ENCODE results near the gene PHF24. TPM values are rescaled to one million over a fixed set of nuclear protein-coding genes. Genes with fewer than 3 reads are reported as not detected.
A peak's percentile ranks its signal among the peaks of the same experiment; 100 is the strongest.
"Not testable (repeated sequence)": the region's sequence is repeated elsewhere in the genome, so short reads cannot be mapped to it uniquely, and the experiment has no call there.

Gene PHF24
- total RNA-seq, 1 experiment from 2014 or later: not detected

DNA sequence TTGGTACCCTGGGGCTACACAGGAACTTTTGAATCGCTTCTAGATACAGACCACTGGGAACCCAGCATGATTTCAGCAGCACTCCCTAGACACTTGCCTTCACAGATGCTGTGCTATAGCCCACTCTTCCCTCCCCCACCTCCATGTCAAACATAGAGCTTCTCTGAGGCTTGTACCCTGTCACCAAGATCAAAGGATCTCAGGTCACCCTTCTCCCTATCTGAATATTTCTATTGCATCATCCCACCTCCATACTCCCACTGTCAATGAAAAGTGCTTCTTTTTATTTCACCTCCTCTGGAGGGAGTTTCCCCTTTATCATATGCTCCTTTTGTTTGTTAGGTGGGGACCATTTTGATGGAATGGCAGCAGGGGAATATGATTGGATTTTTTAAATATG, 29.2 kb upstream of the PHF24 start:
- H3K27me3 Mint-ChIP-seq (ENCODE audit: insufficient read depth, unreplicated experiment): peaks cover 13% of the 10 kb centered on the region
- Histone ChIP-seq H3K36me3 (ENCODE audit: control insufficient read depth, insufficient read depth, low read length) (no peaks in the 10 kb centered on the region), H3K9me3 (no peaks in the 10 kb centered on the region), H3K27me3 (replicated peaks; ENCODE audit: control insufficient read depth, insufficient read depth, low read length) (no peaks in the 10 kb centered on the region), H3K4me3 (ENCODE audit: low read depth, low read length) (no peak overlapping the region), H3K4me1 (peaks cover under 1% of the 10 kb centered on the region; the same call in 1 of the 2 replicates)
- H3K36me3 Mint-ChIP-seq (ENCODE audit: insufficient read depth, unreplicated experiment): peaks cover 4% of the 10 kb centered on the region
- DNase-seq: no peak
- H3K4me3 Mint-ChIP-seq (ENCODE audit: unreplicated experiment): no peak overlapping the region
- H3K4me1 Mint-ChIP-seq (ENCODE audit: low read depth, unreplicated experiment): peaks cover 12% of the 10 kb centered on the region
- BruUV-seq (replicated peaks): no TSS peak
- POLR2A ChIA-PET: no interaction called here
- TF ChIP-seq, protein P1, sequence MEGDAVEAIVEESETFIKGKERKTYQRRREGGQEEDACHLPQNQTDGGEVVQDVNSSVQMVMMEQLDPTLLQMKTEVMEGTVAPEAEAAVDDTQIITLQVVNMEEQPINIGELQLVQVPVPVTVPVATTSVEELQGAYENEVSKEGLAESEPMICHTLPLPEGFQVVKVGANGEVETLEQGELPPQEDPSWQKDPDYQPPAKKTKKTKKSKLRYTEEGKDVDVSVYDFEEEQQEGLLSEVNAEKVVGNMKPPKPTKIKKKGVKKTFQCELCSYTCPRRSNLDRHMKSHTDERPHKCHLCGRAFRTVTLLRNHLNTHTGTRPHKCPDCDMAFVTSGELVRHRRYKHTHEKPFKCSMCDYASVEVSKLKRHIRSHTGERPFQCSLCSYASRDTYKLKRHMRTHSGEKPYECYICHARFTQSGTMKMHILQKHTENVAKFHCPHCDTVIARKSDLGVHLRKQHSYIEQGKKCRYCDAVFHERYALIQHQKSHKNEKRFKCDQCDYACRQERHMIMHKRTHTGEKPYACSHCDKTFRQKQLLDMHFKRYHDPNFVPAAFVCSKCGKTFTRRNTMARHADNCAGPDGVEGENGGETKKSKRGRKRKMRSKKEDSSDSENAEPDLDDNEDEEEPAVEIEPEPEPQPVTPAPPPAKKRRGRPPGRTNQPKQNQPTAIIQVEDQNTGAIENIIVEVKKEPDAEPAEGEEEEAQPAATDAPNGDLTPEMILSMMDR (IDR thresholded peaks at IDR 0.05; ENCODE audit: insufficient read depth in 1 of 2, low read depth in 1 of 2, low read length in 1 of 2, severe bottlenecking in 1 of 2, unreplicated experiment in 1 of 2): no peak
- CTCF ChIA-PET: interaction anchor here (0.6 to 1.0 kb wide), 3 partner anchors 29 to 169 kb away, joined by 3 to 8 read pairs (median 3); no protein-coding TSS in a partner anchor
- H3K9me3 Mint-ChIP-seq (ENCODE audit: unreplicated experiment): peaks cover 19% of the 10 kb centered on the region
- intact Hi-C loops (cut with micrococcal nuclease; ENCODE audit: unreplicated experiment): no loop called here
- no peak overlapping the region for H3K27ac Mint-ChIP-seq (ENCODE audit: unreplicated experiment)

- POLR2A ChIA-PET: interaction anchor here (0.5 kb wide), 1 partner anchor 18 kb away, joined by 3 read pairs; no protein-coding TSS in a partner anchor
- CTCF ChIA-PET: interaction anchor here (0.6 to 1.0 kb wide), 4 partner anchors 11 to 169 kb away, joined by 3 to 8 read pairs (median 3); no protein-coding TSS in a partner anchor
Measured at GRCh38 chr9:34929506-34930102, 28.5 kb upstream of the PHF24 start.

DNA sequence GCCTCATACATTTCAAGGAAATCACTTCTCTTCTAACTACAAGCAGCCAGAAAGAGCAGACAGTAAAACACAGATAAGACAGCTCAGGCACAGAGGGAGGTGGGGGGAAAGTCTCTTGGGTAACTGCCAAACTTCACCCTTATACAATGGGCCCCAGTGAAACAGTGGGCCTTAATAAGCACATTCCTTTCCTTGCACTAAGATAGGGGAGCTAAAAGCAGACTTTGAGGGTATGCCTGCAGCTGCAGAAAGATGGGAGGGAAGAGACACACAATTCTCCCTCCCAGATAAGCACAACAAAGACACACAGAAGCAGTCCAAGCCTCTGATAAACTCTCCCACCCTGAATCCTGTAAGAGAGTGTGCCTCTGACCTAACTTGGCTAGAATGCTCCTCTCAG, 18.1 kb upstream of the PHF24 start:
- H3K4me3 Mint-ChIP-seq (ENCODE audit: unreplicated experiment); H3K27me3 Mint-ChIP-seq (ENCODE audit: insufficient read depth, unreplicated experiment); H3K27me3 ChIP-seq (replicated peaks; ENCODE audit: control insufficient read depth, insufficient read depth, low read length); H3K4me3 ChIP-seq (ENCODE audit: low read depth, low read length); CTCF ChIA-PET; BruUV-seq (replicated peaks); H3K27ac Mint-ChIP-seq (ENCODE audit: unreplicated experiment); H3K9me3 Mint-ChIP-seq (ENCODE audit: unreplicated experiment); H3K9me3 ChIP-seq; H3K36me3 Mint-ChIP-seq (ENCODE audit: insufficient read depth, unreplicated experiment); H3K36me3 ChIP-seq (ENCODE audit: control insufficient read depth, insufficient read depth, low read length); intact Hi-C loops (cut with micrococcal nuclease; ENCODE audit: unreplicated experiment); POLR2A ChIA-PET: not testable (repeated sequence)
- H3K4me1 ChIP-seq: peaks cover 20% of the 10 kb centered on the region
- peak; percentile 32 to 43 for DNase-seq
- peaks cover 20% of the 10 kb centered on the region for H3K4me1 Mint-ChIP-seq (ENCODE audit: low read depth, unreplicated experiment)

More at GRCh38 chr9:34929506-34930102, 28.5 kb upstream of the PHF24 start:
- Mint-ChIP-seq H3K27me3 (ENCODE audit: insufficient read depth, unreplicated experiment) (peaks cover 8% of the 10 kb centered on the region), H3K4me1 (ENCODE audit: low read depth, unreplicated experiment) (peaks cover 19% of the 10 kb centered on the region), H3K36me3 (ENCODE audit: insufficient read depth, unreplicated experiment) (peaks cover 4% of the 10 kb centered on the region), H3K27ac (ENCODE audit: unreplicated experiment) (no peak overlapping the region), H3K4me3 (ENCODE audit: unreplicated experiment) (no peak overlapping the region), H3K9me3 (ENCODE audit: unreplicated experiment) (peaks cover 13% of the 10 kb centered on the region)
- no peak for DNase-seq
- Histone ChIP-seq H3K36me3 (ENCODE audit: control insufficient read depth, insufficient read depth, low read length) (no peaks in the 10 kb centered on the region), H3K9me3 (no peaks in the 10 kb centered on the region), H3K4me3 (ENCODE audit: low read depth, low read length) (no peak overlapping the region), H3K4me1 (peaks cover 7% of the 10 kb centered on the region), H3K27me3 (replicated peaks; ENCODE audit: control insufficient read depth, insufficient read depth, low read length) (no peaks in the 10 kb centered on the region)
- intact Hi-C loops (cut with micrococcal nuclease; ENCODE audit: unreplicated experiment): no loop called here
- no TSS peak for BruUV-seq (replicated peaks)
- TF ChIP-seq, protein P1 (IDR thresholded peaks at IDR 0.05; ENCODE audit: insufficient read depth in 1 of 2, low read depth in 1 of 2, low read length in 1 of 2, severe bottlenecking in 1 of 2, unreplicated experiment in 1 of 2): peak; percentile 47 to 58

All from Caco-2 (cell line).